A549 (cell line): ENCODE results near the gene ZNF625.

Experiments
- EHMT2 ChIP-seq: fragments of 200-600 bp; sonication (generic); IDR thresholded peaks from 2 replicates; pipeline ENCODE4 v1.6.1; 2016; ENCODE audit warnings: antibody characterized with exemption, low read depth, mild to moderate bottlenecking, moderate library complexity
- POLR2A ChIP-seq: IDR thresholded peaks from 2 replicates; pipeline ENCODE4 v1.6.1; 2012; ENCODE audit warnings: mild to moderate bottlenecking, low read length
- TF ChIP-seq, protein P1 (sequence below): fragments of >200 bp; sonication (Bioruptor Twin); formaldehyde crosslinking; IDR thresholded peaks from 3 replicates; pipeline ENCODE4 v1.5.1; 2016
- TF ChIP-seq, protein P2 (sequence below): IDR thresholded peaks from 2 replicates; pipeline ENCODE4 v1.6.1; 2012
- TF ChIP-seq, protein P3 (sequence below): fragments of 250-450 bp; sonication (Bioruptor Pico); IDR thresholded peaks from 2 replicates; pipeline ENCODE4 v1.5.0; 2021; ENCODE audit warnings: mild to moderate bottlenecking, moderate library complexity, borderline replicate concordance
- TF ChIP-seq, protein P4 (sequence below): fragments of 250-450 bp; sonication (Bioruptor Pico); IDR thresholded peaks from 2 replicates; pipeline ENCODE4 v1.5.0; 2020; ENCODE audit warnings: low read depth, mild to moderate bottlenecking, moderate library complexity

DNA sequence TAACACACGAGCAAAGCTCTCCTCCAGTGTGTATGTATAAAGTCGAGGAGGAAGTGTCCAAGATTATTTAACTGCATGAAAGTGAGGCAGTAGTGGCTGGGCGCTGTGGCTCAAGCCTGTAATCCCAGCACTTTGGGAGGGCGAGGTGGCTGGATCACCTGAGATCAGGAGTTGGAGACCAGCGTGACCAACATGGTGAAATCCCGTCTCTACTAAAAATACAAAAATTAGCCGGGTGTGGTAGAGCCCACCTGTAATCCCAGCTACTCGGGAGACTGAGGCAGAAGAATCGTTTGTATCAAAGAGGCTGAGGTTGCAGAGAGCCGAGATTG lies 15.2 kb downstream of the ZNF625 start:
- TF ChIP-seq, protein P1, sequence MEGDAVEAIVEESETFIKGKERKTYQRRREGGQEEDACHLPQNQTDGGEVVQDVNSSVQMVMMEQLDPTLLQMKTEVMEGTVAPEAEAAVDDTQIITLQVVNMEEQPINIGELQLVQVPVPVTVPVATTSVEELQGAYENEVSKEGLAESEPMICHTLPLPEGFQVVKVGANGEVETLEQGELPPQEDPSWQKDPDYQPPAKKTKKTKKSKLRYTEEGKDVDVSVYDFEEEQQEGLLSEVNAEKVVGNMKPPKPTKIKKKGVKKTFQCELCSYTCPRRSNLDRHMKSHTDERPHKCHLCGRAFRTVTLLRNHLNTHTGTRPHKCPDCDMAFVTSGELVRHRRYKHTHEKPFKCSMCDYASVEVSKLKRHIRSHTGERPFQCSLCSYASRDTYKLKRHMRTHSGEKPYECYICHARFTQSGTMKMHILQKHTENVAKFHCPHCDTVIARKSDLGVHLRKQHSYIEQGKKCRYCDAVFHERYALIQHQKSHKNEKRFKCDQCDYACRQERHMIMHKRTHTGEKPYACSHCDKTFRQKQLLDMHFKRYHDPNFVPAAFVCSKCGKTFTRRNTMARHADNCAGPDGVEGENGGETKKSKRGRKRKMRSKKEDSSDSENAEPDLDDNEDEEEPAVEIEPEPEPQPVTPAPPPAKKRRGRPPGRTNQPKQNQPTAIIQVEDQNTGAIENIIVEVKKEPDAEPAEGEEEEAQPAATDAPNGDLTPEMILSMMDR: no peak
- TF ChIP-seq, protein P2, sequence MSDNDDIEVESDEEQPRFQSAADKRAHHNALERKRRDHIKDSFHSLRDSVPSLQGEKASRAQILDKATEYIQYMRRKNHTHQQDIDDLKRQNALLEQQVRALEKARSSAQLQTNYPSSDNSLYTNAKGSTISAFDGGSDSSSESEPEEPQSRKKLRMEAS: no peak
- no peak for TF ChIP-seq EHMT2
- TF ChIP-seq POLR2A: no peak
- TF ChIP-seq, protein P3, sequence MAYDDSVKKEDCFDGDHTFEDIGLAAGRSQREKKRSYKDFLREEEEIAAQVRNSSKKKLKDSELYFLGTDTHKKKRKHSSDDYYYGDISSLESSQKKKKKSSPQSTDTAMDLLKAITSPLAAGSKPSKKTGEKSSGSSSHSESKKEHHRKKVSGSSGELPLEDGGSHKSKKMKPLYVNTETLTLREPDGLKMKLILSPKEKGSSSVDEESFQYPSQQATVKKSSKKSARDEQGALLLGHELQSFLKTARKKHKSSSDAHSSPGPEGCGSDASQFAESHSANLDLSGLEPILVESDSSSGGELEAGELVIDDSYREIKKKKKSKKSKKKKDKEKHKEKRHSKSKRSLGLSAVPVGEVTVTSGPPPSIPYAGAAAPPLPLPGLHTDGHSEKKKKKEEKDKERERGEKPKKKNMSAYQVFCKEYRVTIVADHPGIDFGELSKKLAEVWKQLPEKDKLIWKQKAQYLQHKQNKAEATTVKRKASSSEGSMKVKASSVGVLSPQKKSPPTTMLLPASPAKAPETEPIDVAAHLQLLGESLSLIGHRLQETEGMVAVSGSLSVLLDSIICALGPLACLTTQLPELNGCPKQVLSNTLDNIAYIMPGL: no peak
- TF ChIP-seq, protein P4, sequence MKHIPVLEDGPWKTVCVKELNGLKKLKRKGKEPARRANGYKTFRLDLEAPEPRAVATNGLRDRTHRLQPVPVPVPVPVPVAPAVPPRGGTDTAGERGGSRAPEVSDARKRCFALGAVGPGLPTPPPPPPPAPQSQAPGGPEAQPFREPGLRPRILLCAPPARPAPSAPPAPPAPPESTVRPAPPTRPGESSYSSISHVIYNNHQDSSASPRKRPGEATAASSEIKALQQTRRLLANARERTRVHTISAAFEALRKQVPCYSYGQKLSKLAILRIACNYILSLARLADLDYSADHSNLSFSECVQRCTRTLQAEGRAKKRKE (CRISPR knock-in tag): no peak
